GM21447 (cell line): ENCODE measurements around the gene MAML3.

Experiments
- ATAC-seq: cut with Tn5 transposase; IDR thresholded peaks from one replicate; pipeline ENCODE4 v1.9.1; 2021; ENCODE audit not compliant: unreplicated experiment

The MAML3 gene

DNA sequence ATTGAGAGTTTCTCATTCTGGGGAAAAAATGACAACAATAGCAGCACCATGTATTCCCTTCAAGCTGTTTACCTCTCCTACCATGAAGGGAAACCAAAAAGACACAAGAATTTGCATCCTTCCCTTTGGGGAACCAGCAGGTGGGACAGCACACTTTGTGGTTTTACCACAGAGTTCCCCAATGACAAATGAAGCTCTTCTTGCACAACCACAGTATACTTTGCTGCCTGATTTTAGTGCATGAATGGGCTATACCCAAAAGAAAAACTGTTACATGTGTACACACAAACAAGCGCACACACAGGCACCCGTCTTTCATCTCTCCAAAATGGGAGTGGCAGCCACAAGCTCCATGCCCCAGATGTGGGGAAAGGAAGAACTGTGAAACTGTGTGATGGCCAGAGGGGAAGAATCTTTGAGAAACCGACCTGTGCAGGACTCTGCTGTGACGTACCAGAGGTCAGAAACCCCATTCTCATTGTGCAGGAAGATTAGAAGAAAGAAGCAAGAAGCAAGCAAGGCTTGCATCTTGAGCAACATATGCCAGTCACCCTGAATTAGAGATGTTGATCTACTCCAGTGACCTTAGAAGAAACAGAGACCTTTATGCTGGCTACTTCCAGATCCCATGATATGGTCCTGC, 2.7 kb upstream of the MAML3 start:
- peak; percentile 79 for ATAC-seq

GRCh38 chr4:140154572-140154891, 548 bp upstream of the MAML3 start:
- no peak for ATAC-seq

GRCh38 chr4:140153419-140153717, 616 bp downstream of the MAML3 start:
- no peak for ATAC-seq

GRCh38 chr4:140152751-140153418, 1.1 kb downstream of the MAML3 start:
- no peak for ATAC-seq

DNA sequence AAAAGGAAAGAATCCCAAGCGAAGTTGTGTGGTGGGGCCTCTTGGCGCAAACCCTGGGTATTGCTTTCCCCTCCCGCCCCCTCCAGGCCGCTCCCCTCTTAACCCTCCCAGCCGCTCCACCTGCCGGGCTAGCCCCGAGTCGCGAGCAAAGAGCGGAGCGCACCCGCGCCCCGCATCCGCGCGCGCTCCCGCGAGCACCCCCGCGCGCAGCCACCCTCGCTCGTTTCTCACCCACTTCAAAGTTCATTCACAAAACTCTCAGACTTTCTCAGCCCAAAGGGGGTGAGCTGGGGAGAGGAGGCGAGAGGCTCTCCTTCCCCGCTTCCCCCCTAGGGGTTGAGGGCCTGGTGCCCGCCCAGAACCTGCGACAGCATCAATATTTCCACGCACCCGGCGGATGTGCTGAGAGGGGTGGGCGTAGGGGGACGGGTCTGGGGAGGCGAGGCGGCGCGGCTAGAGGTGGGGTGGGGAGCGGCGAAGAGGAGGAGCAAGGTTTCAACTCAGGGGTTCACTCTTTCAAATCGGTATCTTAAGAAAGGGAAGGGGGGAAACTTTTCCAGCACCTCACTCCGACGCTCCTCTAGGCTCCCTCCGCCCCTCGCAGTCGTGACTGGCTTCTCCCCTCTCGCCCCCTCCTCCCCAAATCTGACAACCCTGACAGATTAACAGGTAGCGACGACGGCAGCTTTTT, 1.8 kb downstream of the MAML3 start:
- ATAC-seq: no peak

DNA sequence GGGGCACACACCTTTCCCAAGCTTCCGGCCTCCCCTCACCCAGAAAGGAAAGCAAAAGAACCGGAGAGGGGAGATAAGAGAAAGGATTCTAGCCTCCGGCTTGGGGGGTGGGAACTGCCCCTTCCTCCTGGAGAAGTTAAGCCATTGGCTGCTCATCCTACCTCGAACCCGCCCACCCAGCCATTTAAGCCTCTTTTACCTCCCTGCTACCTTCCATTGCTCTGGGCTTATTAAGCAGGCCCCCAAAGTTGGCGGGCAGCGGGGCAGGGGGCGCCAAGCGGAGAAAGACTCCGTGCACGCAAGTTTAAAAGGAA, 2.3 kb downstream of the MAML3 start:
- no peak for ATAC-seq

DNA sequence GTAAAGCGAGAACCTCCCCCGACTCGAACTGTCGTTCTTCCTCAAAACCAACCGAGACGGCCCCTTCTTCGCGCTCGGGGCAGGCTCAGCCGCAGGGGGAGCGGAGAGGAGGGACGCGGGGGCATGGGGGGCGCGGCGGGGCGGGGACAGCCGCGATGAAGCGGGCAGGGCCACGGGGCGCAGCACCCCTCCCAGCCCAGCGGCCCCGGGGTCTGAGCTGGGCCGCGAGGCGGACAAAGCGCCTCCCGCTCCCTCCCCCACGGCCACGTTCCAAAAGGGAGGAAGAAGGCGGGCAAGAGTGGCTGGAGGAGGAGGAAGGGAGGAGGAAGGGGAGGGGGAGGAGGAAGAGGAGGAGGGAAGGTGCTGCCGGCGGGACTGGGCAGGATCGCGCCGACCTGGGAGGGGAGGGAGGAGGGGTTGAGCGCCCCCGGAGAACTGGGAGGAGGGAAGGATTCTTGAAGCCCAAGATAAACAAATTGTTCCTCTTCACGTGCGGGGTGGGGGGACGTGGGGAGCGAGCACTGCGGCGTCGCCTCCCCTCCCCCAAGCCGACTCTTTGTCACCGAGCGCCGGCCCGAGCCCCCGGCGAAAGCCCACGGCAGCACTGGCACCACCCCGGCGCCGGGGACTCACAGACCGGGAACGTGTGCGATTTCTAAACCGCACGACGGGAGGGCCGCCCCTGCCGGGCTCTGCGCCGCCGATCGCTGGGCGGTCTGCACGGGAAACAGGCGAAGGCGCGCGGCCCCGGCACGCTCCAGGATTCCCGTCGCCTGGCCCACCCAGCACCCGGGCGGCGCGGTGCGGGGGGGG, 2.9 kb downstream of the MAML3 start:
- ATAC-seq: no peak

GRCh38 chr4:140150636-140150885, 3.4 kb downstream of the MAML3 start:
- ATAC-seq: no peak

- peak; percentile 44 for ATAC-seq
These were observed 3.9 kb downstream of the MAML3 start for GRCh38 chr4:140149846-140150635.

- no peak for ATAC-seq
These were observed 9.9 kb downstream of the MAML3 start for GRCh38 chr4:140144050-140144449.

DNA sequence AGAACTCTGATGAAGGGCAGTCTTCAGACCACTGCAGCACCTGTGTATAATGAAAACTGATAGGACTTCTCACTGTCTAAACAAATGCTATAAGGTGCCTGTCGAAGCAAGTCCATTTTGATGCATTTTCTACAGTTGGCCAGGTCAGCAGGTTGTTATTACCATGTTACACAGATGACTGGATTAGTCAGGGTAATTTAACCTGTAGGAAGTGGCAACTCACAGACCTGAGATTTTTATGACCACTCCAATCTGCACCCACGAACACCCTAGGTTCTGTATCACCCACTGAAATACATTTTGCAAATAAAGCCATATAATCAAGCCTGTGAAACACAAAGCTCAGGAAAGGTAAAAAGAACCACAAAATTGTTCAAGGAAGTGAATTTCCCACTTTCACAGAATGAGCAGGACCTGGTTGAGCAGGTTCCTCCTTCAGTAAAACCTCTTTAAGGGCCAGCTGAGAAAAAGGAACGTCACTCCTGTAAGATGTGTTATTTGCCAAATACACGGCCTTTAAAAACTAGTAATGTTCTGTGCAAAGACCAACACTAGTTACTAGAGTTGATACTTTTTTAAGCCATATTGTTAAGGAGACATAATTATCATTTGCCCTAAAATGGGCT, 12.7 kb downstream of the MAML3 start:
- ATAC-seq: no peak

GRCh38 chr4:140140566-140140965, 13.4 kb downstream of the MAML3 start:
- ATAC-seq: no peak

GRCh38 chr4:140138428-140138827, 15.6 kb downstream of the MAML3 start:
- no peak for ATAC-seq

DNA sequence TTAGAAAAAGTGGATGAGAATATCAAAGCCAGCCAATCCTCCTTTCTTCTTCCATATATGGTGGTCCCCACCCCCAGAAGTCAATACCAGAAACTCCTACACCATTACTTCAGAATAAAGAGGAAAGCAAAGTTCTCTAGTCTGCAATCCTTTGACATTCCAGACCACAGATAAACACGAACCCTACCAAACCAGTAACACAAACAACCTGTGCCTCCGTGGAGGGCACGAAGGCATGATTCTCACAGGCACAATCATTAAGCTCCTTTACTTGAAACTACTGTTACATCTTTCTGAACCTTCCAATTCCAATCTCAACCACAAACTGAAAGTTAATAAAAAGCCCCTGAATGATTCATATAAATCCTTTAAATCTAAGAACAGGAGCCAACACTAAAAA, 16.3 kb downstream of the MAML3 start:
- no peak for ATAC-seq

DNA sequence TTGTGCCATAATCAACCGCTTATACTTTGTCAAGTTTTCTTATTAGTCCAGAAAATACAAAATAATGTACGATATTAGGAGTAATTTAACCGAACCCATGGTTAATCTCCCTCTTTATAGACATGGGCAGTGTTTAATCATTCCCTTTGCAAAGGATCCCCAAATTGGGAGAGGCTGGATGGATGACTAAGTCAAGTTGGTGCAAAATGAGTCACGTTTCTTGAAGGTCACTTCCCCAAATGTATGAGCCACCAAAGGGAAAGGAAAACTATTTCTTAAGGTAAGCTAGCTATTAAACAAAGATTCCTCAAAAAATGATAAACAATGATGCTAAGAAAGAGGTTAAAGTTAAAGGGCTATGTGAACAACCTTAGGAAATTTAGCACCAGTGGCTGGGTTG, 17.5 kb downstream of the MAML3 start:
- ATAC-seq: no peak

DNA sequence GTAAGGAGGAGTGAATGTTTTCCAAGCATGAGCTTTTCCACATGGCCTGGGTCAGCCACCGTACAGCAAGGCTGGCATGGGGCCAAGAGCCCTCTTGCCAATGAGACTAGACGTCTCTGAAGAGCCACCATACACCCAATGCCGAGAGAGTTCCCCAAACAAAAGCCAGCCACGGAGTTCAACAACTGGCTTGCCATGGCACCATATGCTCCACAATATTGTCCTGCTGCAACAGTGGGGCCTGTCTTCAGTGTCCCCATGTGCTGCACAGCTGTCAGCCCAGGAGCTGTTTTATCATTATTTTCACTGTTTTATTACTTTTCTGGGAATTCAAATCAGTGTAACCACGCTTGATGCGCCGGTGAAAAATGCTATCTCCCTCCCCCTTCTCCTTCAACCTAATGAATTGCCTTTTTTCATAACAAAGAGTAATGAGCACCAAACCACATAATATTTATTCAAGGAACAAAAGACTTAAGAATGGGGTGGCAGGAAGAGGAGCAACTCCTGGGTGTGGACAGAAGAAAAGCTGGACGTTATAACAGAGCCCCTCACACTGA, 18.4 kb downstream of the MAML3 start:
- no peak for ATAC-seq

DNA sequence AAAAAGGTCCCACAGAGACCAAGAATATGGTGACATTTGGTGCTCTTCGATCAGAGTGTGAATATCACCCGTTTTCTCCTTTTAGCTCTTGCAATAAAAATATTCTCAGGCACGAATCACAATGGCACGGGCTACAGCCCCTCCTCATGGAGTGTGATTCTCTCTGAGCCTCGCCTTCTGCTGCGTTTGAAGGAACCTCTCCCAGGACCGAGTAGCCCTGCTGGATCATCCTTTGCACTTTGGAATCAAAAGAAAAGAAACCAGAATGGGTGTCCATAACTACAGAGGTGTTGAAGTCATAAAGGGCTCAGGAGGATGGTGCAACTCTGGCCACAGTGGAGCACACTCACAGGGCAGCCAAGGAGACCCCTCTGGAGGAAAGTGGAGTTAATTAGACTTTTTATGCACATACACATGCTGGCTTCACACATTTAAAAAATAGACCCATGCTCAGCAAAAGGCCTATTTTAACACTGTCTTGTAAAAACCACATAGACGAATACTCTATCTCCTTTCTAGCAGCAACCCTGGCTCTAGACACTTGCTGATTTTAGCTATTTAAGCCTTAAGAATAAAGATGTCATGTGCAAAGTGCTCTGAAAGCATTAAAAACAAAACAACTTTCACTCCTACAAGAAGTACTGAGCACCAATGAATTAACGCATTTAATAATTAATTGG, 19.1 kb downstream of the MAML3 start:
- ATAC-seq: no peak

- ATAC-seq: no peak
These were observed 20.4 kb downstream of the MAML3 start for GRCh38 chr4:140133576-140133975.

- ATAC-seq: no peak
These were observed 22.2 kb downstream of the MAML3 start for GRCh38 chr4:140131675-140132229.

- no peak for ATAC-seq
These were observed 23.3 kb downstream of the MAML3 start for GRCh38 chr4:140130677-140131076.
